Fibroblast of skin of scalp (primary cell): ENCODE results near the gene RFPL4A. TPM values are rescaled to one million over a fixed set of nuclear protein-coding genes. Genes with fewer than 3 reads are reported as not detected.
"Not testable (repeated sequence)": the region's sequence is repeated elsewhere in the genome, so short reads cannot be mapped to it uniquely, and the experiment has no call there.

Source experiments
- DNase-seq: peaks from one replicate; pipeline ENCODE4 v3.0.0-alpha.2; 2013
- polyA plus RNA-seq, 2 experiments: library from polyadenylated mRNA; unstranded; fragments of 120-200 nt; gene quantifications; one replicate each; pipeline ENCODE4 v1.2.1, GENCODE V29; 2013; ENCODE audit not compliant: insufficient read length in 2 of 2

RFPL4A gene
- not detected for polyA plus RNA-seq (2013, experiment 1 of 2; ENCODE audit: insufficient read length)
- not detected for polyA plus RNA-seq (2013, experiment 2 of 2; ENCODE audit: insufficient read length)

DNA sequence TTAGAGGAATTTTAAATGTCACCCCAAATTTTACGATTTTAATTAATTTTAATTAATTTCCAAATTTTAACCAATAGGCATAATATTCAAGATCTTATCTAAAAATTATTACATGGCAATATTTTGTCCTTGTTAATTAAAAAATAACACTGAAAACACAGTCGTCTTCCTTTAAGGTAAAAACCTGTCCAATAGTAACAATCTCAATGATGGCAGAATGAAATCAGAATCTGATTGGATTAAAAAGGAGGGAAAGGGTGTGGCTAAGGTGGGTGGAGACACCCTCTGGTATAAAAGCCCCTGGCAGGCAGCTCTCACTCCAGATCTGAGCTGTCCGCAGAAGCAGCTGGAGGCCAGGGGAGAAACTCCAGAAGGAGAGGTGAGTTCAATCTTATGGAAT, at the start of gene RFPL4A:
Gene RFPL4A, plus strand, starts transcription at position 301 of the 400 bp plus-strand sequence. CDS start 2,704 bp downstream, outside the sequence.
- not testable (repeated sequence) for DNase-seq

DNA sequence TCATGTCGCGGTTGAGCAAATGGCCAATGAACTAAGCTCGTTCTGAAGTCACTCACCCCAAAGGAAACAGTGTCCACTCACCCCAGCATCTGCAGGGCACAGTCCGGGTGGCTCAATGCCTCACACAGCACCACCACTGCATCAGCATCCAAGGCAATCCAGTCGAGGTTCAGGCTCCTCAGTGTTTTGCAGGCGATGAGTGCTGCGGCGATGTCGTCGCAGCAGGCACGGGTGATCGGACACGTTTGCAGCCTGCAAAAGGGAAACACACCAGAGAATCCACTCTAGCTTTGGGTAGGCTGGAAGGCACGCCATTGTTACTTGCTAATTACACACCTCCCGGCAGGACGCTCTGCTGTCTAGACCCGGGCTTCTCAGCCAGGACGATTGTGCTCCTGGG, 47.2 kb upstream of the RFPL4A start:
- no peak for DNase-seq

DNA sequence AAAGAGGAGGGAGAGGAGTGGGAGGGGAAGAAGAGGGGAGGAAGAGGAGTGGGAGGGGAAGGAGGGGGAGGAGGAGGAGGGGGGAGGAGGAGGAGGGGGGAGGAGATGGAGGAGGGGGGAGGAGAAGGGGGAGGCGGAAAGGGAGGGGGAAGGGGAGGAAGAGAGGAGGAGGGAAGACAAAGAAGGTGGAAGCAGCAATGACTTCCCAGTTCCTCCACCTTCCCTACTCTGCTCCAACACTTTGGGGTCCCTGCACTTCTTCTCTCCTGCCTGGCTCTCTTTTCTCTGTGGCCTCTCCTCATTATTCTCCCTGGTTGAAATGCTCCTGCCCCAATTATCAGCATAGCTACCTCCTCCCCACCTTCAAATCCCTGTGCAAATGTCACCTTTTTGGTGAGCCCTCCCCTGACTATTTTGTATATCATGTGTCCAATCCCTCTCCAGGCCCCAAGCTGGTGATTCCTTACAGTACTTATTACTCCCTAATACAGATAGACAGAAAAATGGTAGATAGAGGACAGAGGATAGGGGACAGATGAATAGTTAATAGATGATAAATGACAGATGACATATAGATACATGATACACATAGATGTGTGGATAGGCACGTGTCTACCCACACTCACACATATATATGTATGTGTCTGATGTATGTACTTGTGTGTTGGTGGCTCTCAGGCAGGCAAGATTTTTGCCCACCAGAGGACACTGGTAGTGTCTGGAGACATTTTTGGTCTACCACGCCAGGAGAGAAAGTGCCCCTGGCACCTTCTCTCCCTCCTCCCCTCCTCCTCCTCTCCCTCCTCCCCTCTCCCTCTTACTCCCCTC, 45.9 kb upstream of the RFPL4A start:
- DNase-seq, result no peak

GRCh38 chr19:55716531-55716930, 42.4 kb upstream of the RFPL4A start:
- DNase-seq, result no peak

DNA sequence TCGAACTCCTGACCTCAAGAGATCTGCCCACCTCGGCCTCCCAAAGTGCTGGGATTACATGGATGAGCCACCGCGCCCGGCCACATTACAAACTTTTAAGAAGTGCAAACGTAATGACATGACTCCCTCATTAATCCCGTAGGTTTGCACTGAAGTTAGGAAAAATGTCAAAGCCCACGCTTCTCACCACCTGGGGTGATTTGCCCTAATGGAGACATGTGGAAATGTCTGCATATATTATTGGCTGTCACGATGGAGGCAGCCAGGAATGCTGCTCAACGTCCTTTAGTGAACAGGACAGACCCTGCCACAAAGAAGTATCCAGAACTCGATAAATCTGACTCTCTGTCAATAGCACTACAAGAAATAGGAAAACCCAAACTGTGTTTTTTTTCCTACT, 41.6 kb upstream of the RFPL4A start:
- DNase-seq, result no peak

DNA sequence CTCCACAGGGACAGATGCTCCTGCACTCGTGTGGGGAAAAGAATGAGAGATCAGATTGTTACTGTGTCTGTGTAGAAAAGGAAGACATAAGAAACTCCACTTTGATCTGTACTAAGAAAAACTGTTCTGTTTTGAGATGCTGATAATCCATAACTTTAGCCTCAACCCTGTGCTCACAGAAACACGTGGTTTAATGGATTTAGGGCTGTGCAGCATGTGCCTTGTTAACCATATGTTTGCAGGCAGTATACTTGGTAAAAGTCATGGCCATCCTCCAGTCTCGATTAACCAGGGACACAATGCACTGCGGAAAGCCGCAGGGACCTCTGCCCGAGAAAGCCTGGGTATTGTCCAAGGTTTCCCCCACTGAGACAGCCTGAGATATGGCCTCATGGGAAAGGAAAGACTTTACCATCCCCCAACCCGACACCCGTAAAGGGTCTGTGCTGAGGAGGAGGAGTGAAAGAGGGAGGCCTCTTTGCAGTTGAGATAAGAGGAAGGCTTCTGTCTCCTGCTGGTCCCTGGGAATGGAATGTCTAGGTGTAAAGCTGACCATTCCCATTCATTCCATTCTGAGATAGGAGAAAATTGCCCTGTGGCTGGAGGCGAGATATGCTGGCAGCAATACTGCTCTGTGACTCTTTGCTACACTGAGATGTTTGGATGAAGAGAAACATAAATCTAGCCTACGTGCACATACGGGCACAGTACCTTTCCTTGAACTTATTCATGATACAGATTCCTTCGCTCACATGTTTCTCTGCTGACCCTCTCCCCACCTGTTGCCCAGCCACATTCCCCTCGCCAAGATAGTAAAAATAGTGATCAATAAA, 40.8 kb upstream of the RFPL4A start:
- not testable (repeated sequence) for DNase-seq

DNA sequence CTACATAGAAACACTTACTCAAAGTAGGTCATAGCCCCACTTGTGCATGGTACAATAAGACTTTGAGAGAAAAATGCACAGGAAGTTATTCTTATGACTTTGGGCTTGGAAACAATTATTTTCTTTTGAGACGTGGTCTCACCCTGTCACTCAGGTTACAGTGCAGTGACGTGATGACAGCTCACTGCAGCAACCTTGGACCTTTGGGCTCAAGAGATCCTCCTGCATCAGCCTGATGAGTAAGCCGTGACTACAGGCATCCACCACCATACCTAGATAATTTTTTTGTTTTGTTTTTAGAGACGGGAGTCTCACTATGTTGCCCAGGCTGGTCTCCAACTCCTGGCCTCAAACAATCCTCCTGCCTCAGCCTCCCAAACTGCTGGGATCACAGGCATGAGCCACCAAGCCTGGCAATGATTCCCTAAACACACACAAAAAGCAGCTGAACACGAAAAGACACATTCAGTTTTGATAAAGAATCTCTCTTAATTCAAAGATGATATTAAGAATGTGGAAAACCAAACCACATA, 38.6 kb upstream of the RFPL4A start:
- DNase-seq, result no peak

GRCh38 chr19:55720801-55721200, 38.1 kb upstream of the RFPL4A start:
- no peak for DNase-seq

- no peak for DNase-seq
Measured at GRCh38 chr19:55723491-55723890, 35.4 kb upstream of the RFPL4A start.

- not testable (repeated sequence) for DNase-seq
Measured at GRCh38 chr19:55730378-55730777, 28.5 kb upstream of the RFPL4A start.

DNA sequence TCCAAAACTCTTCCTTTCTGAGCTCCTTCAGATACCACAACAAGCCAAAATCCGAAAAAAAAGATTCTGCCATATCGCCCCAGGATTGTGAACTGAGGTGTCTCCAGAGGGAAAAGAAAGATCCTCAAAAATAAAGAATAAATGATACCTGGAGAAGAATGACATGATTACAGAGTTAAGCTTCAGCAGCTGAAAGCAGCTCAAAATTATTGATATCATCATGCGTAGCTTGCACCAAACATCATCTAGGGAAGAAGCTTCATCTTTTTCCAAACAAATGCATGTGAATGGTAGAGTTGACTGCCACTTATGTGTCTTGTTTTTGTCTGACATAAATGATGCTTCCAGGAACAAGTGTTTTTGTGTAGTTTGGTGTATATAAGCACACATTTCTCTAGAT, 20.6 kb upstream of the RFPL4A start, which contains the start of gene NLRP9:
Gene NLRP9, minus strand, starts transcription at position 101 of the 400 bp plus-strand sequence. Its CDS starts 28 bp downstream, at position 73.
- no peak for DNase-seq

- DNase-seq, result no peak
Measured at GRCh38 chr19:55750715-55751114, 8.2 kb upstream of the RFPL4A start.

GRCh38 chr19:55753401-55753800, 5.5 kb upstream of the RFPL4A start:
- DNase-seq, result no peak

GRCh38 chr19:55756808-55757207, 2.1 kb upstream of the RFPL4A start:
- not testable (repeated sequence) for DNase-seq

DNA sequence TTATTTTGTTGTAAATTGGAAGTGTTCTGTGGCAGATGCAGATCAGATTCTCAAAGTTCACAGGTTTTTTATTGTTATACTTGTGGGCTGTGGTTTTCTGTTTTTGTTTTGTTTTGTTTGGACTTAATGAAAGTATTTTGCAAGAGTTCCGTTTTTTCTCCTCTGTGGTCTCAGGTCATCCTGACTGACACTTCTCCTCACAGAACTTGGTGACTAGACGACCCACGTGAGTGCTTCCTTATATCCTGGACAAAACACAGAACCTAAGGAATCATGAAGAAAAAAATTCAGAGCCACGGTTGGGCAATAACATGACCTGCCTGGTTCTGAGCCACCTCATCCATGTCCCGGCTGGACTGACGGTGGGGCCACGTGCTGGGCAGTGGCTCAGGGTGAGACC, 7.6 kb downstream of the RFPL4A start:
- no peak for DNase-seq

DNA sequence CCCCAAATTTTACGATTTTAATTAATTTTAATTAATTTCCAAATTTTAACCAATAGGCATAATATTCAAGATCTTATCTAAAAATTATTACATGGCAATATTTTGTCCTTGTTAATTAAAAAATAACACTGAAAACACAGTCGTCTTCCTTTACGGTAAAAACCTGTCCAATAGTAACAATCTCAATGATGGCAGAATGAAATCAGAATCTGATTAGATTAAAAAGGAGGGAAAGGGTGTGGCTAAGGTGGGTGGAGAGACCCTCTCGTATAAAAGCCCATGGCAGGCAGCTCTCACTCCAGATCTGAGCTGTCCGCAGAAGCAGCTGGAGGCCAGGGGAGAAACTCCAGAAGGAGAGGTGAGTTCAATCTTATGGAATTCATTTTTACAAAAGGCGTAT, 9.9 kb downstream of the RFPL4A start, which contains the start of gene RFPL4AL1:
Gene RFPL4AL1, plus strand, starts transcription at position 301 of the 400 bp plus-strand sequence. CDS start 2,687 bp downstream, outside the sequence.
- DNase-seq, result not testable (repeated sequence)

DNA sequence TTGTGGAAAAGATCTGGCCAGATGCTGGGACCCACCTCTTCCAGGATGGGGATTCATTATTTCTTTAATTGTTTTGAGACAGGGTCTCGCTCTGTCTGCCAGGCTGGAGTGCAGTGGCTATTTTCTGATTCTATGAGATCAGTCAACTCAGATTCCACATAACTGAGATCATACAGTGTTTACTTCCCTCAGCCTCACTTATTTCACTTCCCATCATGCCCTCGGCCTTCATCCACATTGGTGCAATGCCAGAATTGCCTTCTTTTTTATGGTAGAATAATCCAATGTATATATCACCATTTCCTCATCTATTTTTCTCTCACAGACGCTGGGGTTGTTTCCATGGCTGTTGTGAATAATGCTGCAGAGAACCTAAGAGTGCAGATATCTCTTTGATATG, 10.7 kb downstream of the RFPL4A start:
- DNase-seq, result not testable (repeated sequence)

- DNase-seq, result no peak
Measured at GRCh38 chr19:55777528-55777927, 18.6 kb downstream of the RFPL4A start.

GRCh38 chr19:55778331-55778730, 19.4 kb downstream of the RFPL4A start:
- DNase-seq, result no peak

GRCh38 chr19:55781112-55781511, 22.2 kb downstream of the RFPL4A start:
- DNase-seq, result no peak

- no peak for DNase-seq
Measured at GRCh38 chr19:55795021-55795420, 36.1 kb downstream of the RFPL4A start.

GRCh38 chr19:55801416-55801815, 42.5 kb downstream of the RFPL4A start:
- no peak for DNase-seq

- no peak for DNase-seq
Measured at GRCh38 chr19:55802281-55802680, 43.4 kb downstream of the RFPL4A start.
